ENCODE data around the gene NPM3. TPM values are rescaled to one million over a fixed set of nuclear protein-coding genes. Genes with fewer than 3 reads are reported as not detected.

Gene NPM3
- total RNA-seq, 2 experiments from 2014 or later: 15.5 to 15.8 TPM

GRCh38 chr10:101767600-101767945, 15.7 kb downstream of the NPM3 start:
- intact Hi-C loops (cut with DNase I, micrococcal nuclease): no loop called here
- Histone ChIP-seq H3K27ac (ENCODE audit: low read depth in 1 of 2, low read length in 2 of 2) (no peak overlapping the region), H3K9me3 (ENCODE audit: control insufficient read depth in 1 of 2, insufficient read depth in 1 of 2, low read length in 2 of 2) (peaks cover 0 to 10% of the 10 kb centered on the region in 2 experiments), H3K27me3 (ENCODE audit: control insufficient read depth in 1 of 2, insufficient read depth in 2 of 2, low read length in 2 of 2) (peaks cover 23 to 27% of the 10 kb centered on the region in 2 experiments), H3K4me3 (ENCODE audit: low read length) (no peak overlapping the region), H3K36me3 (ENCODE audit: insufficient read depth, low read length) (no peaks in the 10 kb centered on the region), H3K4me1 (ENCODE audit: insufficient read depth, low read length) (no peaks in the 10 kb centered on the region)
- ATAC-seq (ENCODE audit: poor library complexity) (no peak), DNase-seq (no peak)
- Mint-ChIP-seq H3K27me3 (peaks cover 41% of the 10 kb centered on the region), H3K27ac (no peak overlapping the region), H3K4me3 (no peak overlapping the region), H3K4me1 (ENCODE audit: low read depth) (no peaks in the 10 kb centered on the region), H3K36me3 (ENCODE audit: low read depth) (no peaks in the 10 kb centered on the region), H3K9me3 (no peaks in the 10 kb centered on the region)
- ChIA-PET POLR2A (no interaction called here), CTCF (no interaction called here)
- TF ChIP-seq, protein P1, sequence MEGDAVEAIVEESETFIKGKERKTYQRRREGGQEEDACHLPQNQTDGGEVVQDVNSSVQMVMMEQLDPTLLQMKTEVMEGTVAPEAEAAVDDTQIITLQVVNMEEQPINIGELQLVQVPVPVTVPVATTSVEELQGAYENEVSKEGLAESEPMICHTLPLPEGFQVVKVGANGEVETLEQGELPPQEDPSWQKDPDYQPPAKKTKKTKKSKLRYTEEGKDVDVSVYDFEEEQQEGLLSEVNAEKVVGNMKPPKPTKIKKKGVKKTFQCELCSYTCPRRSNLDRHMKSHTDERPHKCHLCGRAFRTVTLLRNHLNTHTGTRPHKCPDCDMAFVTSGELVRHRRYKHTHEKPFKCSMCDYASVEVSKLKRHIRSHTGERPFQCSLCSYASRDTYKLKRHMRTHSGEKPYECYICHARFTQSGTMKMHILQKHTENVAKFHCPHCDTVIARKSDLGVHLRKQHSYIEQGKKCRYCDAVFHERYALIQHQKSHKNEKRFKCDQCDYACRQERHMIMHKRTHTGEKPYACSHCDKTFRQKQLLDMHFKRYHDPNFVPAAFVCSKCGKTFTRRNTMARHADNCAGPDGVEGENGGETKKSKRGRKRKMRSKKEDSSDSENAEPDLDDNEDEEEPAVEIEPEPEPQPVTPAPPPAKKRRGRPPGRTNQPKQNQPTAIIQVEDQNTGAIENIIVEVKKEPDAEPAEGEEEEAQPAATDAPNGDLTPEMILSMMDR (IDR thresholded peaks at IDR 0.05): no peak

DNA sequence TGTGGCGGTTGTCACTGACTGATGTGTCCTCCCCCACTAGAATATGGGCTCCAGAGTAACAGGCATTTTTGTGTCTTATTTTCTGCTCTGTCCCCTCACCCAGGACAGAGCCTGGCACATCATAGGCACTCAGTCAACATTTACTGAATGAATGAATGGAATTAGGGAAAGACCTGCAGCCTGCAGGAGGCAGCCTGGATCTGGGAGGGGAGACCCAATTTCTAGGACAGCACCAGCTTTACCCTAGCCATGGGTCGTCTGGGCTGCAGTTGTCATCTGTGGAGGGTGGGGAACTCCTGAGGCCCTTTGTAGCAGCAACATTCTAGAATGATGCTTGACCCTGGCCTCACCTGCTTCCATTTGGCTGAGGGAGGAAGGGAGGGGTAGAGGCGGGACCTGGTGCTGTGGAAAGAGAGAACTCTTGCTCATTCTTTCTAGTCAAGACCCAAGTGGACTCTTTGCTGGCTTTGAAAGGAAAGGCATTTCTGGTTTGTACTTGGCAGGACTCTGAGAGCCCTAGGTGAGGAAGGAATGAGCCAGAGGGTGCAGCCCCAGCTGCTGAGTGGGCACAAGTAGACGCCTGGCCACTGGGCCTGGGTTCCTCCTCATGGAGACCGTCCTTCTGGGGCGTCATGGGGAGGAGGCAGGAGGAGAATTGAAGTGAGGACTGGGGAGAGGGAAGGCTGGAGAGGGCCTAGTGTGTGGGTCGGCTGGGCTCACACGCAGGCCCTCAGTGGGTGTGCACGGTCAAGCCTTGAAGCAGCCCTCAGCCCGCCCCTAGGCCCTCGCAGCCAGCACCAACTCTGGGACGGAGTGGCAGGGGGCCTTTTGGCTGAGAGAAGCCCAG, 16.3 kb downstream of the NPM3 start:
- no peak for DNase-seq
- Mint-ChIP-seq H3K27ac (no peak overlapping the region), H3K27me3 (peaks cover 35% of the 10 kb centered on the region), H3K36me3 (ENCODE audit: low read depth) (no peaks in the 10 kb centered on the region), H3K4me1 (ENCODE audit: low read depth) (no peaks in the 10 kb centered on the region), H3K9me3 (no peaks in the 10 kb centered on the region), H3K4me3 (no peak overlapping the region)
- Histone ChIP-seq H3K27me3 (ENCODE audit: control insufficient read depth in 1 of 2, insufficient read depth in 2 of 2, low read length in 2 of 2) (peaks cover 17 to 21% of the 10 kb centered on the region in 2 experiments), H3K27ac (ENCODE audit: low read depth in 1 of 2, low read length in 2 of 2) (no peak overlapping the region), H3K9me3 (ENCODE audit: control insufficient read depth in 1 of 2, insufficient read depth in 1 of 2, low read length in 2 of 2) (peaks cover 0 to 10% of the 10 kb centered on the region in 2 experiments), H3K4me3 (ENCODE audit: low read length) (no peak overlapping the region), H3K4me1 (ENCODE audit: insufficient read depth, low read length) (no peaks in the 10 kb centered on the region), H3K36me3 (ENCODE audit: insufficient read depth, low read length) (no peaks in the 10 kb centered on the region)
- POLR2A ChIA-PET: interaction anchor here (0.5 kb wide), 1 partner anchor 9 kb away, joined by 3 read pairs; no protein-coding TSS in a partner anchor
- intact Hi-C loops (cut with DNase I, micrococcal nuclease): no loop called here
- CTCF ChIA-PET: no interaction called here
- ATAC-seq (ENCODE audit: poor library complexity): no peak
- TF ChIP-seq, protein P1 (IDR thresholded peaks at IDR 0.05): no peak

DNA sequence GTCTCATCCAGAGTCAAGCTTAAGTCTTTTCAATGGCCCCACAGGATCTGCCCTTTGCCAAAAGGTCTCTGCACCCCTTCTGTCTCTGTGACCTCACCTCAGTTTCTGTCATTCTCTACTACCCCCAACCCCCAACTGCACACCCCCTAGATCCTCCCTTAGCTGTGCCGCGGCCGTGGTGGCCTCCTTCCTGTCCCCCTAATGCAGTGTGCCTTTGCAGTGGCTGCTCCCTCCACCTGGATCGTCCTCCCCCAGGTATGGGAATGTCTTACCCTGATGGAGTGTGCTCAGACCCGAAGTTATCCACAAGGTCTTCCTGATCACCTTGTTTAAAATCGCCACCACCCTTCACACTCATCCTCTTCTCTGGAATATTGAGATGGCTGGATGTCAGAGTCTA, 16.9 kb downstream of the NPM3 start:
- POLR2A ChIA-PET: no interaction called here
- intact Hi-C loops (cut with DNase I, micrococcal nuclease): no loop called here
- H3K36me3 ChIP-seq (ENCODE audit: insufficient read depth, low read length): no peaks in the 10 kb centered on the region
- no peak overlapping the region for H3K4me3 ChIP-seq (ENCODE audit: low read length)
- Mint-ChIP-seq H3K4me3 (no peak overlapping the region), H3K27ac (no peak overlapping the region), H3K9me3 (no peaks in the 10 kb centered on the region), H3K36me3 (ENCODE audit: low read depth) (no peaks in the 10 kb centered on the region), H3K27me3 (peaks cover 29% of the 10 kb centered on the region), H3K4me1 (ENCODE audit: low read depth) (no peaks in the 10 kb centered on the region)
- peaks cover 13 to 15% of the 10 kb centered on the region in 2 experiments for H3K27me3 ChIP-seq (ENCODE audit: control insufficient read depth in 1 of 2, insufficient read depth in 2 of 2, low read length in 2 of 2)
- no peak overlapping the region for H3K27ac ChIP-seq (ENCODE audit: low read depth in 1 of 2, low read length in 2 of 2)
- DNase-seq: no peak
- CTCF ChIA-PET: no interaction called here
- TF ChIP-seq, protein P1 (IDR thresholded peaks at IDR 0.05): no peak
- peaks cover 0 to 10% of the 10 kb centered on the region in 2 experiments for H3K9me3 ChIP-seq (ENCODE audit: control insufficient read depth in 1 of 2, insufficient read depth in 1 of 2, low read length in 2 of 2)
- no peaks in the 10 kb centered on the region for H3K4me1 ChIP-seq (ENCODE audit: insufficient read depth, low read length)
- ATAC-seq (ENCODE audit: poor library complexity): no peak
